Smooth muscle cell (in vitro differentiated cells): ENCODE data around the gene PDGFC. TPM values are rescaled to one million over a fixed set of nuclear protein-coding genes. Genes with fewer than 3 reads are reported as not detected.

Experiments
- DNase-seq: peaks from one replicate; lab custom pipeline; 2025; ENCODE audit not compliant: unreplicated experiment; lab: John Stamatoyannopoulos, UW
- H2AFZ ChIP-seq: fragments of 200-600 bp; sonication (generic); 2 replicates; pipeline ENCODE4 v1.6.0; 2016; ENCODE audit warnings: antibody characterized with exemption, low read depth, mild to moderate bottlenecking
- H3F3A ChIP-seq: fragments of 200-600 bp; sonication (generic); 2 replicates; pipeline ENCODE4 v1.6.0; 2017; ENCODE audit warnings: antibody characterized with exemption, low read depth
- H3K27ac ChIP-seq: fragments of 200-600 bp; sonication (generic); 2 replicates; pipeline ENCODE4 v1.5.1; 2016; ENCODE audit warnings: low read depth, mild to moderate bottlenecking
- H3K27me3 ChIP-seq: fragments of 200-600 bp; sonication (generic); 2 replicates; pipeline ENCODE4 v1.6.1; 2016; ENCODE audit warnings: low read depth, mild to moderate bottlenecking
- H3K36me3 ChIP-seq: fragments of 200-600 bp; sonication (generic); 2 replicates; pipeline ENCODE4 v1.5.1; 2016; ENCODE audit warnings: low read depth
- H3K4me1 ChIP-seq: fragments of 200-600 bp; sonication (generic); 2 replicates; pipeline ENCODE4 v1.5.1; 2016; ENCODE audit warnings: low read depth
- H3K4me2 ChIP-seq: fragments of 200-600 bp; sonication (generic); 2 replicates; pipeline ENCODE4 v1.6.0; 2016; ENCODE audit warnings: mild to moderate bottlenecking
- H3K4me3 ChIP-seq: fragments of 200-600 bp; sonication (generic); 2 replicates; pipeline ENCODE4 v1.5.1; 2016; ENCODE audit warnings: mild to moderate bottlenecking
- H3K79me2 ChIP-seq: fragments of 200-600 bp; sonication (generic); 2 replicates; pipeline ENCODE4 v1.6.0; 2016; ENCODE audit warnings: low read depth, mild to moderate bottlenecking
- H3K9ac ChIP-seq: fragments of 200-600 bp; sonication (generic); 2 replicates; pipeline ENCODE4 v1.6.0; 2016; ENCODE audit warnings: low read depth
- H3K9me3 ChIP-seq: fragments of 200-600 bp; sonication (generic); replicated peaks from 2 replicates; pipeline ENCODE4 v1.5.1; 2016; ENCODE audit warnings: low read depth
- H4K20me1 ChIP-seq: fragments of 200-600 bp; sonication (generic); 2 replicates; pipeline ENCODE4 v1.6.0; 2016; ENCODE audit warnings: low read depth
- CTCF ChIP-seq: fragments of 200-600 bp; sonication (generic); IDR thresholded peaks from 2 replicates; pipeline ENCODE4 v1.5.1; 2017; ENCODE audit warnings: borderline replicate concordance, mild to moderate bottlenecking, antibody characterized with exemption; ENCODE audit not compliant: insufficient read depth, poor library complexity, severe bottlenecking
- WGBS: methylation state at CpG from one replicate; pipeline ENCODE4 v1.1.7; 2016; ENCODE audit warnings: low lambda C conversion rate; 5-methylcytosine and 5-hydroxymethylcytosine counted together
- polyA plus RNA-seq: library from polyadenylated mRNA; unstranded; fragments of >200 nt; fragmentation: Nextera tagmentation; extraction: Ambion mirVana; gene quantifications from 2 replicates; pipeline ENCODE4 v1.2.1, GENCODE V29; 2016
- total RNA-seq: library from RNA; depleted of rRNA; stranded (reverse); fragments of >200 nt; gene quantifications from 2 replicates; pipeline ENCODE4 v1.2.3, GENCODE V29; 2014

Gene PDGFC
- total and polyA plus RNA-seq, 2 experiments from 2014 or later, result 56.5 to 135 TPM

GRCh38 chr4:156946516-156947424, 24.8 kb downstream of the PDGFC start:
- DNase-seq, result no peak
- Histone ChIP-seq H3K4me2 (peak overlapping the region; percentile 79), H3K79me2 (peaks cover 89% of the 10 kb centered on the region), H2AFZ (peak overlapping the region; percentile 22), H3K36me3 (no peaks in the 10 kb centered on the region), H3K4me1 (peaks cover 38% of the 10 kb centered on the region), H3K27ac (peak overlapping the region; percentile 99), H3F3A (peaks cover 17% of the 10 kb centered on the region), H3K27me3 (no peaks in the 10 kb centered on the region), H3K9me3 (no peaks in the 10 kb centered on the region), H3K4me3 (peak overlapping the region; percentile 13), H4K20me1 (no peaks in the 10 kb centered on the region), H3K9ac (peak overlapping the region; percentile 85)
- no peak for TF ChIP-seq CTCF
- WGBS, result 4% methylated on average over 5 of the region's 5 CpGs

GRCh38 chr4:156945532-156945931, 26.1 kb downstream of the PDGFC start:
- peak overlapping the region; percentile 99 for H3K27ac ChIP-seq
- no peak for TF ChIP-seq CTCF
- no peak overlapping the region for H3K4me3 ChIP-seq
- H3K4me2 ChIP-seq, result peak overlapping the region; percentile 72
- H3K27me3 ChIP-seq, result no peaks in the 10 kb centered on the region
- no peak for DNase-seq
- H2AFZ ChIP-seq, result no peak overlapping the region
- no peaks in the 10 kb centered on the region for H3K36me3 ChIP-seq
- peaks cover 89% of the 10 kb centered on the region for H3K79me2 ChIP-seq
- peak overlapping the region; percentile 81 for H3K9ac ChIP-seq
- H3K9me3 ChIP-seq, result no peaks in the 10 kb centered on the region
- 64% methylated on average over 3 of the region's 3 CpGs for WGBS
- no peaks in the 10 kb centered on the region for H4K20me1 ChIP-seq
- peaks cover 42% of the 10 kb centered on the region for H3K4me1 ChIP-seq
- H3F3A ChIP-seq, result peaks cover 17% of the 10 kb centered on the region

- Histone ChIP-seq H3K36me3 (no peaks in the 10 kb centered on the region), H3K27ac (peak overlapping the region; percentile 99), H3K9me3 (no peaks in the 10 kb centered on the region), H4K20me1 (no peaks in the 10 kb centered on the region), H3K79me2 (peaks cover 89% of the 10 kb centered on the region), H3K4me1 (peaks cover 33% of the 10 kb centered on the region), H3K9ac (peak overlapping the region; percentile 44), H3K4me2 (peak overlapping the region; percentile 84), H3F3A (peaks cover 13% of the 10 kb centered on the region), H3K4me3 (no peak overlapping the region), H2AFZ (peak overlapping the region; percentile 13), H3K27me3 (no peaks in the 10 kb centered on the region)
- WGBS, result 76% methylated on average over 4 of the region's 4 CpGs
- no peak for DNase-seq
- no peak for TF ChIP-seq CTCF
Observed at GRCh38 chr4:156942991-156943390, 28.6 kb downstream of the PDGFC start.
